ENCODE results near the gene RAP2A. TPM values are rescaled to one million over a fixed set of nuclear protein-coding genes. Genes with fewer than 3 reads are reported as not detected.
A peak's percentile ranks its signal among the peaks of the same experiment; 100 is the strongest.

RAP2A gene
- total and polyA plus RNA-seq, 2 donors (not counting 1 experiment from before 2014, with no cell fraction given) = 31.4 to 35.0 TPM

DNA sequence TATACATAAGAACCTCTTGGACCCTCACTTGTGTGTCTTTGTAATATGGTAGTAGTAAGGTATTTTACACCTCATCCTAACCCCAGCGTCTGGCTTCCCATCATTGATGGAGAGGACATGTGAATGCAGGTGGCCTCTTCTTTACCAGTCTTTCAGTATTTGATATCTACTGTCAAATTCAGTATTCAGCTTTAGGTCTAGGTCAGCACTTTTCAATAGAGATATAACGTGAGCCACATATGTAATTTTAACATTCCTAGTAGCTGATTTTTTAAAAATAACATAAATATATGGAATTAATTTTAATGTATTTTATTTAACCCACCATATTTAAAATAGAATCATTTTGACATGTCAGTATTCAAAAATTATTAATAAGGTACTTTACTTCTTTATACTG lies 2.9 kb downstream of the RAP2A start:
- peak overlapping the region in 2 of 4 experiments; percentile 70 to 92 for H3K4me3 ChIP-seq (replicated peaks in 1 of 4; ENCODE audit: control extremely low read depth in 1 of 4, insufficient read depth in 1 of 4, low read depth in 3 of 4, low read length in 4 of 4)
- TF ChIP-seq EZH2 (IDR thresholded peaks at IDR 0.05; ENCODE audit: low read length, missing control alignments) (no peak), CTCF (conservative IDR thresholded peaks at IDR 0.05 in 1 of 2, IDR thresholded peaks at IDR 0.05 in 1 of 2; ENCODE audit: low read depth in 1 of 2, low read length in 2 of 2) (no peak)

GRCh38 chr13:97437729-97438128 lies 3.8 kb downstream of the RAP2A start:
- Histone ChIP-seq H4K20me1 (ENCODE audit: control insufficient read depth, extremely low read depth, insufficient read depth, low read length) (no peaks in the 10 kb centered on the region), H3K4me3 (replicated peaks in 1 of 4; ENCODE audit: control extremely low read depth in 1 of 4, insufficient read depth in 1 of 4, low read depth in 3 of 4, low read length in 4 of 4) (no peak overlapping the region), H3K9ac (ENCODE audit: insufficient read depth, low read length) (no peak overlapping the region), H3K36me3 (ENCODE audit: control insufficient read depth, insufficient read depth, low read length) (peaks cover 3% of the 10 kb centered on the region), H3K79me2 (ENCODE audit: control insufficient read depth, insufficient read depth, low read length) (peaks cover 40% of the 10 kb centered on the region), H3K4me2 (ENCODE audit: extremely low read depth, insufficient read depth, low read length) (no peak overlapping the region), H2AFZ (ENCODE audit: low read length) (no peak overlapping the region), H3K9me3 (ENCODE audit: control insufficient read depth, insufficient read depth, low read depth, low read length) (no peaks in the 10 kb centered on the region), H3K27ac (ENCODE audit: insufficient read depth, low read length) (no peak overlapping the region), H3K4me1 (ENCODE audit: control insufficient read depth, extremely low read depth, insufficient read depth, low read length) (no peaks in the 10 kb centered on the region), H3K27me3 (ENCODE audit: control insufficient read depth, insufficient read depth, low read length) (no peaks in the 10 kb centered on the region)
- TF ChIP-seq EZH2 (IDR thresholded peaks at IDR 0.05; ENCODE audit: low read length, missing control alignments) = no peak
- no peak for TF ChIP-seq CTCF (conservative IDR thresholded peaks at IDR 0.05 in 1 of 2, IDR thresholded peaks at IDR 0.05 in 1 of 2; ENCODE audit: low read depth in 1 of 2, low read length in 2 of 2)
- no peak for DNase-seq (ENCODE audit: low read depth in 2 of 2)

More for the DNA sequence above, 2.9 kb downstream of the RAP2A start:
- no peak overlapping the region for H2AFZ ChIP-seq (ENCODE audit: low read length)
- H3K4me1 ChIP-seq (ENCODE audit: control insufficient read depth, extremely low read depth, insufficient read depth, low read length) = no peaks in the 10 kb centered on the region
- H3K27me3 ChIP-seq (ENCODE audit: control insufficient read depth, insufficient read depth, low read length) = no peaks in the 10 kb centered on the region
- H3K36me3 ChIP-seq (ENCODE audit: control insufficient read depth, insufficient read depth, low read length) = peaks cover 3% of the 10 kb centered on the region
- no peak overlapping the region for H3K27ac ChIP-seq (ENCODE audit: insufficient read depth, low read length)
- peaks cover 40% of the 10 kb centered on the region for H3K79me2 ChIP-seq (ENCODE audit: control insufficient read depth, insufficient read depth, low read length)
- no peaks in the 10 kb centered on the region for H4K20me1 ChIP-seq (ENCODE audit: control insufficient read depth, extremely low read depth, insufficient read depth, low read length)
- no peak overlapping the region for H3K9ac ChIP-seq (ENCODE audit: insufficient read depth, low read length)
- no peak for DNase-seq (ENCODE audit: low read depth in 2 of 2)
- no peaks in the 10 kb centered on the region for H3K9me3 ChIP-seq (ENCODE audit: control insufficient read depth, insufficient read depth, low read depth, low read length)
- peak overlapping the region; percentile 44 for H3K4me2 ChIP-seq (ENCODE audit: extremely low read depth, insufficient read depth, low read length)

DNA sequence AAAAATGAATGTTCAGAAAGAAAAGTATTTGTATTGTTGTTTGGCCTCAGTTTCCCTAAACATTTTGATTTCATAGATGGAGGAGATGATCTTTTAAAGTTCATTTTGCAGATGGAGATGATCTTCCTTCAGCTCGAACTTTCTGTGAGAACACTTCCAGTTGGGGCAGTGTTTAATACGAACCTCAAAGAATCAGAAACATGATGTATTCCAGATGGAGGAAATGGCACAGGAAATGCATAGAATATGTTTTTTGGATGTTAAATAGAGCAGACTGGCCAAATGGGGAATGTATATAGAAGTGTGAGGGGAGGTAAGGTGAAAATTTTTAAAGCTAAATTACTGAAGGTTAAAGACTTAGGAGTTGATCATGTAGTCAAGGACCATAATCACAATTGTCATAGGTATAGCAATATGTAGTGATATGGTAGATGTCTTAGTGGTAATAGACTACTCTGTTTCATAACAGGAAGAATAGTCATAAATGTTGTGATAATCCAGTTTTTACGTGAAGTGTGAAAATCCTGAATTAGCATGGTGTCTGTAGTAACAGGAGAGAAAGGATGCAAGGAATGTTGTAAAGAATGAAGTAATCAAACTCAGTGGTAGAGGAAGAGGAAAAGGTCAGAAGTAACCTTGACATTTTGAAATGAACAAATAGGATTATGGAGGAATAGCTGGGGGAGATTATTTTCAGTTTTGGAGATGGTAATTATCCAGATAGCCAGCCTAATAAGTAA lies 5.1 kb downstream of the RAP2A start:
- Histone ChIP-seq H3K79me2 (ENCODE audit: control insufficient read depth, insufficient read depth, low read length) (peaks cover 41% of the 10 kb centered on the region), H3K9ac (ENCODE audit: insufficient read depth, low read length) (no peak overlapping the region), H4K20me1 (ENCODE audit: control insufficient read depth, extremely low read depth, insufficient read depth, low read length) (no peaks in the 10 kb centered on the region), H3K27ac (ENCODE audit: insufficient read depth, low read length) (no peak overlapping the region), H2AFZ (ENCODE audit: low read length) (no peak overlapping the region), H3K9me3 (ENCODE audit: control insufficient read depth, insufficient read depth, low read depth, low read length) (no peaks in the 10 kb centered on the region), H3K27me3 (ENCODE audit: control insufficient read depth, insufficient read depth, low read length) (no peaks in the 10 kb centered on the region), H3K4me1 (ENCODE audit: control insufficient read depth, extremely low read depth, insufficient read depth, low read length) (no peaks in the 10 kb centered on the region), H3K4me2 (ENCODE audit: extremely low read depth, insufficient read depth, low read length) (no peak overlapping the region), H3K36me3 (ENCODE audit: control insufficient read depth, insufficient read depth, low read length) (peaks cover 3% of the 10 kb centered on the region), H3K4me3 (replicated peaks in 1 of 4; ENCODE audit: control extremely low read depth in 1 of 4, insufficient read depth in 1 of 4, low read depth in 3 of 4, low read length in 4 of 4) (no peak overlapping the region)
- no peak for DNase-seq (ENCODE audit: low read depth in 2 of 2)
- TF ChIP-seq CTCF (conservative IDR thresholded peaks at IDR 0.05 in 1 of 2, IDR thresholded peaks at IDR 0.05 in 1 of 2; ENCODE audit: low read depth in 1 of 2, low read length in 2 of 2) = no peak
- TF ChIP-seq EZH2 (IDR thresholded peaks at IDR 0.05; ENCODE audit: low read length, missing control alignments) = no peak
